Suprapubic skin (tissue), 4 donors: ENCODE measurements around the gene SLC25A20. TPM values are rescaled to one million over a fixed set of nuclear protein-coding genes. Genes with fewer than 3 reads are reported as not detected.
"Not testable (repeated sequence)": the region's sequence is repeated elsewhere in the genome, so short reads cannot be mapped to it uniquely, and the experiment has no call there.

Experiments
- DNase-seq, 2 donors: peaks; one replicate each; pipeline ENCODE4 v3.0.0-alpha.2; 2019; ENCODE audit warnings: low spot score in 2 of 2
- H3K27ac ChIP-seq: fragments of 200-600 bp; sonication (generic); one replicate; pipeline ENCODE4 v1.5.1; 2019
- H3K27me3 ChIP-seq: fragments of 200-600 bp; sonication (generic); one replicate; pipeline ENCODE4 v1.5.1; 2019
- H3K36me3 ChIP-seq: fragments of 200-600 bp; sonication (generic); one replicate; pipeline ENCODE4 v1.5.1; 2019
- H3K4me1 ChIP-seq: fragments of 200-600 bp; sonication (generic); one replicate; pipeline ENCODE4 v1.5.1; 2019
- H3K4me3 ChIP-seq: fragments of 200-600 bp; sonication (generic); one replicate; pipeline ENCODE4 v1.5.1; 2019; ENCODE audit warnings: mild to moderate bottlenecking
- H3K9me3 ChIP-seq: fragments of 200-600 bp; sonication (generic); one replicate; pipeline ENCODE4 v1.5.1; 2019
- EP300 ChIP-seq: sonication (generic); formaldehyde crosslinking; IDR thresholded peaks from one replicate; pipeline ENCODE4 v1.6.1; 2017; ENCODE audit warnings: antibody characterized with exemption
- POLR2A ChIP-seq, 2 donors: fragments of 450-650 bp; IDR thresholded peaks; one replicate each; pipeline ENCODE4 v1.6.1; 2017; ENCODE audit warnings: antibody characterized with exemption in 2 of 2, mild to moderate bottlenecking in 2 of 2, moderate library complexity in 2 of 2
- POLR2AphosphoS5 ChIP-seq, 3 donors: sonication (generic); formaldehyde crosslinking; IDR thresholded peaks; one replicate each; pipeline ENCODE4 v1.6.1; 2017; ENCODE audit warnings: antibody characterized with exemption in 3 of 3
- WGBS: methylation state at CpG from one replicate; pipeline ENCODE4 v1.1.5; 2018; 5-methylcytosine and 5-hydroxymethylcytosine counted together
- total RNA-seq, 4 donors: library from RNA; depleted of rRNA; stranded (reverse); fragments of >200 nt; gene quantifications; one replicate each; pipeline ENCODE4 v1.1.0, GENCODE V29; 2016
- TF ChIP-seq, protein P1 (sequence below), 2 donors: fragments of 200-600 bp in 1 of 2; fragments of 450-650 bp in 1 of 2; sonication (generic) in 1 of 2; IDR thresholded peaks; one replicate each; pipeline ENCODE4 v1.5.1; 2016 to 2019; ENCODE audit warnings: antibody characterized with exemption in 2 of 2, mild to moderate bottlenecking in 1 of 2, moderate library complexity in 1 of 2

Gene SLC25A20
- total RNA-seq, 4 donors from 2014 or later: 11.3 to 23.7 (median 17.9) TPM

GRCh38 chr3:48830715-48831114 is 68.0 kb downstream of the SLC25A20 start:
- peaks cover 5% of the 10 kb centered on the region for H3K4me1 ChIP-seq
- no peak overlapping the region for H3K27ac ChIP-seq
- no peaks in the 10 kb centered on the region for H3K36me3 ChIP-seq
- H3K9me3 ChIP-seq: no peaks in the 10 kb centered on the region
- no peak overlapping the region for H3K4me3 ChIP-seq
- TF ChIP-seq EP300 (no peak), POLR2A (IDR thresholded peaks at IDR 0.05) (no peak), POLR2AphosphoS5 (IDR thresholded peaks at IDR 0.05) (no peak)
- TF ChIP-seq, protein P1, sequence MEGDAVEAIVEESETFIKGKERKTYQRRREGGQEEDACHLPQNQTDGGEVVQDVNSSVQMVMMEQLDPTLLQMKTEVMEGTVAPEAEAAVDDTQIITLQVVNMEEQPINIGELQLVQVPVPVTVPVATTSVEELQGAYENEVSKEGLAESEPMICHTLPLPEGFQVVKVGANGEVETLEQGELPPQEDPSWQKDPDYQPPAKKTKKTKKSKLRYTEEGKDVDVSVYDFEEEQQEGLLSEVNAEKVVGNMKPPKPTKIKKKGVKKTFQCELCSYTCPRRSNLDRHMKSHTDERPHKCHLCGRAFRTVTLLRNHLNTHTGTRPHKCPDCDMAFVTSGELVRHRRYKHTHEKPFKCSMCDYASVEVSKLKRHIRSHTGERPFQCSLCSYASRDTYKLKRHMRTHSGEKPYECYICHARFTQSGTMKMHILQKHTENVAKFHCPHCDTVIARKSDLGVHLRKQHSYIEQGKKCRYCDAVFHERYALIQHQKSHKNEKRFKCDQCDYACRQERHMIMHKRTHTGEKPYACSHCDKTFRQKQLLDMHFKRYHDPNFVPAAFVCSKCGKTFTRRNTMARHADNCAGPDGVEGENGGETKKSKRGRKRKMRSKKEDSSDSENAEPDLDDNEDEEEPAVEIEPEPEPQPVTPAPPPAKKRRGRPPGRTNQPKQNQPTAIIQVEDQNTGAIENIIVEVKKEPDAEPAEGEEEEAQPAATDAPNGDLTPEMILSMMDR (IDR thresholded peaks at IDR 0.05): no peak
- DNase-seq: no peak
- WGBS: 77% methylated on average over 6 of the region's 6 CpGs
- H3K27me3 ChIP-seq: no peaks in the 10 kb centered on the region

DNA sequence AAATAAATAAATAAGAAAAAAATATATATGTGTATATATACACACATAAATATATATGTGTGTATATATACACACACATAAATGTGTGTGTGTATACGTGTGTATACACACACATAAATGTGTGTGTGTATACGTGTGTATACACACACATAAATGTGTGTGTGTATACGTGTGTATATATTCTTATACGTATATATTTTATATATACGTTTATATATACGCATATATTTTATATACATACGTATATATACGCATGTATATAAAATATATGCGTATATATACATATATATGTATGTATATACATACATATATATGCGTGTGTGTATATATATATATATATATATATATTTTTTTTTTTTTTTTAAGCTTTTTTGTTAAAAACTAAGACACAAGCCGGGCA is 69.2 kb downstream of the SLC25A20 start:
- not testable (repeated sequence) for DNase-seq, H3K27me3 ChIP-seq, H3K36me3 ChIP-seq, H3K4me3 ChIP-seq, H3K4me1 ChIP-seq, H3K9me3 ChIP-seq, H3K27ac ChIP-seq
- WGBS: 92% methylated on average over 11 of the region's 11 CpGs

GRCh38 chr3:48827874-48828273 is 70.8 kb downstream of the SLC25A20 start:
- not testable (repeated sequence) for H3K27me3 ChIP-seq, DNase-seq, H3K4me1 ChIP-seq, H3K27ac ChIP-seq, H3K36me3 ChIP-seq, H3K4me3 ChIP-seq, H3K9me3 ChIP-seq
- 91% methylated on average over 10 of the region's 10 CpGs for WGBS

DNA sequence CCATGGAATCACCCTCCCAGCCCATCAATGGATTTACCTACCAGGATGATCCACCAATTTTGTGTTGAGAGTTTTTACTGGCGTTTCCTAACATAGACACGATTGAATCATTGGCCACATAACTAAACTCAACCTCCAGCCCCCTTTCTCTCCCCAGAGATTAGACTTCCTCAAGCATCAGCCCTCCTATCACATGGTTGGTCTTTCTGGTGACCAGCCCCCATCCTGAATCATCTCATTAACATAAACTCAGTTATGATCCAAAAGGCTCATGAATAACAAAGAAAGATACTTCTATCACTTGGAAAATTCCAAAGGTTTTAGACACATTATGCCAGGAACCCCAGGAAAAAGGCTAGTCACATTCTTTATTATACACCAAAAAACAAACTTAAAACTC is 72.2 kb downstream of the SLC25A20 start:
- no peak for TF ChIP-seq POLR2A (IDR thresholded peaks at IDR 0.05)
- no peak for TF ChIP-seq EP300
- no peak for TF ChIP-seq POLR2AphosphoS5 (IDR thresholded peaks at IDR 0.05)
- TF ChIP-seq, protein P1 (IDR thresholded peaks at IDR 0.05): no peak
- no peaks in the 10 kb centered on the region for H3K36me3 ChIP-seq
- H3K27ac ChIP-seq: no peak overlapping the region
- WGBS: 90% methylated on average over 2 of the region's 2 CpGs
- no peaks in the 10 kb centered on the region for H3K27me3 ChIP-seq
- no peak for DNase-seq
- no peak overlapping the region for H3K4me3 ChIP-seq
- H3K4me1 ChIP-seq: no peaks in the 10 kb centered on the region
- no peaks in the 10 kb centered on the region for H3K9me3 ChIP-seq

DNA sequence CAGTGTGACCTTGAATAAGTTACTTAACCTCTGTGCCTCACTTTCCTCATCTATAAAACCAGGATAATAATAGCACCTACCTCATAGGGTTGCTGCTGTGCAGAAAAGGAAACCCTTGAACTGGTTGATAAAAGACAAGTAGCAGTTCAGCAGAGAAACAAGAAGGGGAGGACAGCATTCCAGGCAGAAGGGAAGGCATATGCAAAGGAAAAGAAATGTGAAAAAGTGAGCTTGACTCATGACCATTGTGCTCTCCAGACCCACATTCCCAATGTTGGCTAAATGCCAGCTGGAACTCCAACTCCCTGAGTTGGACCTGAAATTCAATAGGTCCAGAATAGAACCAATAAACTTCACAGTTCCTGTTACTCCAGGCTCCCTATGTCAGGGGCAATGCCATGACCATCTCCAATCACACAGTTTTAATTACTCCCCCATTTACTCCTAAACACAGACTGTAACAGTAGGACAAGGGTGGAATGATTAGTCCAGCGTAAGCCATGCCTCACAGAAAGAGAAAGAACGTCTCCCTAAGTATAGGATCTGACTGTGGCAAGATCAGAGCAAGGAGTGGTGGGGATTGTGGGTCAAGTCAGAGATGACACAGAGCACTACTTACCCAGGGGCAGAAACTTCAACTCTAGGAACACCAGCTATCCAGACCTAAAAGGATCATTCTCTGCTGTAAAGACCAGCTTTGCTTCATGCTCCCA is 77.9 kb downstream of the SLC25A20 start:
- Histone ChIP-seq H3K9me3 (no peaks in the 10 kb centered on the region), H3K27me3 (no peaks in the 10 kb centered on the region), H3K36me3 (no peaks in the 10 kb centered on the region), H3K27ac (no peak overlapping the region), H3K4me3 (no peak overlapping the region), H3K4me1 (peaks cover 5% of the 10 kb centered on the region)
- TF ChIP-seq POLR2A (IDR thresholded peaks at IDR 0.05) (no peak), POLR2AphosphoS5 (IDR thresholded peaks at IDR 0.05) (no peak), EP300 (no peak)
- TF ChIP-seq, protein P1 (IDR thresholded peaks at IDR 0.05): no peak
- no peak for DNase-seq
- 95% methylated on average over 2 of the region's 2 CpGs for WGBS

GRCh38 chr3:48819234-48820221 is 79.2 kb downstream of the SLC25A20 start:
- Histone ChIP-seq H3K4me3 (no peak overlapping the region), H3K4me1 (peaks cover 5% of the 10 kb centered on the region), H3K27ac (no peak overlapping the region), H3K9me3 (no peaks in the 10 kb centered on the region), H3K27me3 (no peaks in the 10 kb centered on the region), H3K36me3 (no peaks in the 10 kb centered on the region)
- 94% methylated on average over 7 of the region's 7 CpGs for WGBS
- DNase-seq: no peak
- TF ChIP-seq, protein P1 (IDR thresholded peaks at IDR 0.05): no peak
- TF ChIP-seq POLR2AphosphoS5 (IDR thresholded peaks at IDR 0.05) (no peak), EP300 (no peak), POLR2A (IDR thresholded peaks at IDR 0.05) (no peak)
